MCF 10A (cell line): ENCODE data around the gene ZER1. TPM values are rescaled to one million over a fixed set of nuclear protein-coding genes. Genes with fewer than 3 reads are reported as not detected.

Experiments
- BruUV-seq: library from RNA; stranded (reverse); fragments of 400-500 nt; replicated peaks from 2 replicates; lab custom pipeline; 2021; lab: Mats Ljungman, UMichigan
- CTCF ChIA-PET: fragments of 300-600 bp; sonication (Branson Sonifier 250); formaldehyde crosslinking; extraction: SDS; loops from one replicate; lab custom pipeline; 2021; ENCODE audit warnings: antibody characterized with exemption, inconsistent platforms; lab: Yijun Ruan, JAX
- POLR2A ChIA-PET: fragments of 300-600, 350-650 bp; sonication (Branson Sonifier 250); formaldehyde crosslinking; extraction: SDS; loops from one replicate; lab custom pipeline; 2020; ENCODE audit warnings: antibody characterized with exemption, inconsistent platforms; lab: Yijun Ruan, JAX
- DNase-seq: peaks from one replicate; pipeline ENCODE4 v3.0.0-alpha.2; 2018; ENCODE audit not compliant: unreplicated experiment
- H3K27ac Mint-ChIP-seq: one replicate; pipeline ENCODE4 v1.8.0; 2022; ENCODE audit warnings: mild to moderate bottlenecking, low read depth, mixed read lengths; ENCODE audit not compliant: unreplicated experiment
- H3K27me3 Mint-ChIP-seq: one replicate; pipeline ENCODE4 v1.8.0; 2022; ENCODE audit warnings: mixed read lengths; ENCODE audit not compliant: insufficient read depth, unreplicated experiment
- H3K36me3 Mint-ChIP-seq: one replicate; pipeline ENCODE4 v1.8.0; 2022; ENCODE audit warnings: mild to moderate bottlenecking, moderate library complexity, mixed read lengths; ENCODE audit not compliant: insufficient read depth, unreplicated experiment
- H3K4me1 Mint-ChIP-seq: one replicate; pipeline ENCODE4 v1.8.0; 2022; ENCODE audit warnings: mixed read lengths; ENCODE audit not compliant: insufficient read depth, unreplicated experiment
- H3K4me3 Mint-ChIP-seq: one replicate; pipeline ENCODE4 v1.8.0; 2022; ENCODE audit warnings: mild to moderate bottlenecking, moderate library complexity, mixed read lengths; ENCODE audit not compliant: unreplicated experiment
- H3K9me3 Mint-ChIP-seq: one replicate; pipeline ENCODE4 v1.8.0; 2022; ENCODE audit warnings: mixed read lengths; ENCODE audit not compliant: unreplicated experiment
- CTCF ChIP-seq: fragments of 200-600 bp; IDR thresholded peaks from one replicate; pipeline ENCODE4 v1.8.0; 2022; ENCODE audit warnings: antibody characterized with exemption, mild to moderate bottlenecking; ENCODE audit not compliant: unreplicated experiment
- intact Hi-C: fragments of 100-400 bp; cut with micrococcal nuclease; formaldehyde crosslinking; loops from 2 replicates; pipeline ENCODE4 v1.14.1; 2022
- total RNA-seq: library from RNA; stranded (reverse); gene quantifications from 2 replicates; pipeline ENCODE4 v1.2.3, GENCODE V29; 2022

ZER1 gene
- total RNA-seq, 1 experiment from 2014 or later: 19.5 TPM

DNA sequence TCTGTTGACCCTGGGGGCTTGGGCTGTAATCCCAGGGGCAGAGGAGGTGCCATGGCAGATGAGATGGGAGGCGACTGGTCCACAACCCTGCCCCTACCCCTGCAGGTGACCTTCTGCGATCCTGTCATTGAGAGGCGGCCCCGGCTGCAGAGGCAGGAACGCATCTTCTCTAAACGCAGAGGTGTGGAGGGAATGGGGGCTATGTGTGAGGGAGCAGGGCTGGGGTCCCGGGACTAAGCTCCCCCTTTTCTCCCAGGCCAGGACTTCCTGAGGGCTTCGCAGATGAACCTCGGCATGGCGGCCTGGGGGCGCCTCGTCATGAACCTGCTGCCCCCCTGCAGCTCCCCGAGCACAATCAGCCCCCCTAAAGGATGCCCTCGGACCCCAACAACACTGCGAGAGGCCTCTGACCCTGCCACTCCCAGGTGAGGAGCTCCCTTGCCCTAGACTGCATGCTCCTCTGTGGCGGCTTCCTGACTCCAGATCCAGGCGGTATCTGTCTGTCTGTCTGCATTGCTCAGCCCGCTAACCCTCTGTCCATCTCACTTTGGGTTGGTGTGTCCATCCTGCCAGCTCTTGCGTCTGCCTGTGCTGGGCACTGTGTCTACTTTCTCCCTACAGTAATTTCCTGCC lies 57.7 kb downstream of the ZER1 start:
- CTCF ChIA-PET: interaction anchor here (0.6 kb wide), 2 partner anchors 52 to 334 kb away, joined by 3 to 4 read pairs; no protein-coding TSS in a partner anchor
- Mint-ChIP-seq H3K4me1 (no peaks in the 10 kb centered on the region), H3K9me3 (no peaks in the 10 kb centered on the region), H3K27ac (no peak overlapping the region), H3K4me3 (no peak overlapping the region), H3K36me3 (no peaks in the 10 kb centered on the region), H3K27me3 (no peaks in the 10 kb centered on the region)
- intact Hi-C loops: no loop called here
- no TSS peak for BruUV-seq
- DNase-seq: no peak
- TF ChIP-seq CTCF: no peak
- POLR2A ChIA-PET: no interaction called here

DNA sequence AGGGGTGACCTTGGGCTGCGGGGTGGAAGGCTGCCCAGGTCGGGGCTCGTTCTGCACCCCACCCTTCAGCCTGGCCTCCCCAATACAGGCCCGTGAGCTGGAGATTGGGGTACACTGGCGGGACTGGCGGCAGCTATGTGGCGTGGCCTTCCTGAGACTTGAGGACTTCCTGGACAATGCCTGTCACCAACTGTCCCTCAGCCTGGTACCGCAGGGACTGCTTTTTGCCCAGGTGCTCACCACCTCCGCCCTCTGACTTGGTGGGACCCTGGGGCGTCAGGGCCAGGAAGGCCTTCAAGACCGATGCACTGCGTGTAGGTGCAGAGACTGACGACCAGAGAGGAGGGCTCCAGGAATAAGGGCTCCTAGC lies 58.3 kb downstream of the ZER1 start:
- no peaks in the 10 kb centered on the region for H3K27me3 Mint-ChIP-seq

GRCh38 chr9:128712451-128713410 lies 59.0 kb downstream of the ZER1 start:
- H3K36me3 Mint-ChIP-seq: no peaks in the 10 kb centered on the region
- no peak overlapping the region for H3K27ac Mint-ChIP-seq
- H3K4me3 Mint-ChIP-seq: no peak overlapping the region
- H3K9me3 Mint-ChIP-seq: no peaks in the 10 kb centered on the region
- H3K4me1 Mint-ChIP-seq: no peaks in the 10 kb centered on the region
- H3K27me3 Mint-ChIP-seq: no peaks in the 10 kb centered on the region
- DNase-seq: no peak
- no TSS peak for BruUV-seq
- ChIA-PET CTCF (interaction anchor here (0.6 kb wide), 1 partner anchor 248 kb away, joined by 5 read pairs; no protein-coding TSS in a partner anchor), POLR2A (interaction anchor here (0.7 kb wide), 1 partner anchor 133 kb away, joined by 3 read pairs; no protein-coding TSS in a partner anchor)
- intact Hi-C loops: no loop called here
- TF ChIP-seq CTCF: no peak

More for the DNA sequence above, 58.3 kb downstream of the ZER1 start:
- H3K36me3 Mint-ChIP-seq: no peaks in the 10 kb centered on the region
- H3K9me3 Mint-ChIP-seq: no peaks in the 10 kb centered on the region
- no peak for DNase-seq
- intact Hi-C loops: no loop called here
- CTCF ChIA-PET: no interaction called here
- H3K4me1 Mint-ChIP-seq: no peaks in the 10 kb centered on the region
- POLR2A ChIA-PET: interaction anchor here (0.7 kb wide), 1 partner anchor 134 kb away, joined by 3 read pairs; no protein-coding TSS in a partner anchor
- TF ChIP-seq CTCF: no peak
- no peak overlapping the region for H3K27ac Mint-ChIP-seq
- no TSS peak for BruUV-seq
- no peak overlapping the region for H3K4me3 Mint-ChIP-seq

DNA sequence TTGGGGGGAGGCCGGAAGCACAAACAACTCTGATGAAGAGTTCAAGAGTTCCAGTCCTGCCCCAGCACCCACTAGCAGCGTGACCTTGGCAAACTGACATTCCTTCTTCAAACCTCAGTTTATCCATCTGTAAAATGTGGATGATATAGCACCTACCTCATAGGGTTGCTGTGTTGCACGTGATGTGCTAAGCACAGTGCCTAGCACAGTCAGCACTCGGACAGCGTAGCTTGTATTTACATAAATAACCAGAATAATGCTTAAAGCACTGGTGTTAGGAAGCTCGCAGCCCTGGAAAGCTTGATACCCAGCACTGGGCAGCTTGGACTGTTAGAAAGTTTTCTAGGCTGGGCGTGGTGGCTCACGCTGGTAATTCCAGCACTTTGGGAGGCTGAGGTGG lies 64.3 kb downstream of the ZER1 start:
- intact Hi-C loops: no loop called here
- POLR2A ChIA-PET: interaction anchor here (0.8 to 1.2 kb wide), 2 partner anchors 16 kb away, joined by 3 read pairs; partner anchors contain the start of gene ZDHHC12

More for the DNA sequence above, 64.3 kb downstream of the ZER1 start:
- BruUV-seq: no TSS peak
- CTCF ChIA-PET: no interaction called here
- Mint-ChIP-seq H3K9me3 (no peaks in the 10 kb centered on the region), H3K27me3 (no peaks in the 10 kb centered on the region), H3K4me1 (no peaks in the 10 kb centered on the region), H3K27ac (no peak overlapping the region), H3K4me3 (no peak overlapping the region), H3K36me3 (no peaks in the 10 kb centered on the region)
- DNase-seq: no peak
- TF ChIP-seq CTCF: no peak
